DMS114 treated with DMSO at 0.1 percent for 48 hours (cell line): ENCODE measurements around the gene ENTPD6.
"Not testable (repeated sequence)": the region's sequence is repeated elsewhere in the genome, so short reads cannot be mapped to it uniquely, and the experiment has no call there.

Source experiments
- DNase-seq: peaks from one replicate; lab custom pipeline; 2025; ENCODE audit not compliant: unreplicated experiment; lab: John Stamatoyannopoulos, UW

The ENTPD6 gene

GRCh38 chr20:25240851-25241658 lies 45.5 kb downstream of the ENTPD6 start:
- not testable (repeated sequence) for DNase-seq

GRCh38 chr20:25241659-25241955 lies 46.1 kb downstream of the ENTPD6 start:
- DNase-seq = not testable (repeated sequence)

- DNase-seq = no peak
Measured at GRCh38 chr20:25242231-25242630, 46.7 kb downstream of the ENTPD6 start.

GRCh38 chr20:25243416-25243979 lies 48.0 kb downstream of the ENTPD6 start:
- no peak for DNase-seq

GRCh38 chr20:25244976-25245375 lies 49.5 kb downstream of the ENTPD6 start:
- DNase-seq = no peak

- DNase-seq = no peak
Measured at GRCh38 chr20:25245461-25245860, 49.9 kb downstream of the ENTPD6 start.

- DNase-seq = no peak
Measured at GRCh38 chr20:25246182-25246999, 50.9 kb downstream of the ENTPD6 start.

- peak; percentile 29 for DNase-seq
Measured at GRCh38 chr20:25247000-25247517, 51.5 kb downstream of the ENTPD6 start.

GRCh38 chr20:25247518-25247955 lies 52.0 kb downstream of the ENTPD6 start:
- no peak for DNase-seq

- DNase-seq = peak; percentile 56
Measured at GRCh38 chr20:25247956-25248785, 52.7 kb downstream of the ENTPD6 start, which contains the start of gene PYGB. Gene PYGB, plus strand, starts transcription at chr20:25248085. Its CDS starts 94 bp downstream, at chr20:25248179.

- DNase-seq = no peak
Measured at GRCh38 chr20:25248786-25249172, 53.3 kb downstream of the ENTPD6 start.

GRCh38 chr20:25249198-25249931 lies 53.9 kb downstream of the ENTPD6 start:
- DNase-seq = no peak

GRCh38 chr20:25250508-25250907 lies 55.0 kb downstream of the ENTPD6 start:
- no peak for DNase-seq

- DNase-seq = no peak
Measured at GRCh38 chr20:25251019-25251418, 55.5 kb downstream of the ENTPD6 start.

GRCh38 chr20:25251558-25251957 lies 56.0 kb downstream of the ENTPD6 start:
- DNase-seq = no peak

GRCh38 chr20:25252230-25252651 lies 56.7 kb downstream of the ENTPD6 start:
- no peak for DNase-seq

- no peak for DNase-seq
Measured at GRCh38 chr20:25252686-25253421, 57.3 kb downstream of the ENTPD6 start.

- no peak for DNase-seq
Measured at GRCh38 chr20:25253606-25254275, 58.2 kb downstream of the ENTPD6 start.

GRCh38 chr20:25254571-25254970 lies 59.1 kb downstream of the ENTPD6 start:
- no peak for DNase-seq
